Astrocyte (in vitro differentiated cells and primary cell): ENCODE data around the gene SLC25A15. TPM values are rescaled to one million over a fixed set of nuclear protein-coding genes. Genes with fewer than 3 reads are reported as not detected.

Experiments
- DNase-seq: peaks from one replicate; pipeline ENCODE4 v3.0.0-alpha.2; 2010; ENCODE audit warnings: low read depth
- FAIRE-seq: peaks from 2 replicates; lab custom pipeline; 2011; peaks lifted over from hg19 to GRCh38; lab: Jason Lieb, UNC
- H2AFZ ChIP-seq: 2 replicates; pipeline ENCODE4 v1.6.0; 2012; ENCODE audit warnings: low read depth, low read length, inconsistent platforms
- H3K27ac ChIP-seq: 2 replicates; pipeline ENCODE4 v1.5.1; 2011; ENCODE audit warnings: low read depth, low read length, inconsistent platforms
- H3K27me3 ChIP-seq: 2 replicates; pipeline ENCODE4 v1.6.0; 2011; ENCODE audit warnings: low read length, inconsistent platforms; ENCODE audit not compliant: insufficient read depth
- H3K36me3 ChIP-seq: 2 replicates; pipeline ENCODE4 v1.5.1; 2011; ENCODE audit warnings: low read length, inconsistent platforms; ENCODE audit not compliant: insufficient read depth
- H3K4me1 ChIP-seq: 2 replicates; pipeline ENCODE4 v1.5.1; 2011; ENCODE audit warnings: low read length, inconsistent platforms; ENCODE audit not compliant: insufficient read depth
- H3K4me2 ChIP-seq: 2 replicates; pipeline ENCODE4 v1.6.0; 2012; ENCODE audit warnings: low read length, inconsistent platforms
- H3K4me3 ChIP-seq: 2 replicates; pipeline ENCODE4 v1.5.1; 2011; ENCODE audit warnings: low read depth, mild to moderate bottlenecking, low read length, inconsistent platforms; ENCODE audit not compliant: insufficient read depth
- H3K79me2 ChIP-seq: 2 replicates; pipeline ENCODE4 v1.6.0; 2012; ENCODE audit warnings: mild to moderate bottlenecking, low read length, inconsistent platforms; ENCODE audit not compliant: insufficient read depth
- H3K9ac ChIP-seq: 2 replicates; pipeline ENCODE4 v1.6.0; 2012; ENCODE audit warnings: mild to moderate bottlenecking, low read length, inconsistent platforms
- H3K9me3 ChIP-seq: 2 replicates; pipeline ENCODE4 v1.5.1; 2012; ENCODE audit warnings: low read depth, mild to moderate bottlenecking, low read length, inconsistent platforms; ENCODE audit not compliant: insufficient read depth
- H4K20me1 ChIP-seq: 2 replicates; pipeline ENCODE4 v1.6.0; 2012; ENCODE audit warnings: low read length, inconsistent platforms; ENCODE audit not compliant: insufficient read depth
- H3K27ac Mint-ChIP-seq: one replicate; pipeline ENCODE4 v1.8.0; 2021; ENCODE audit warnings: mild to moderate bottlenecking, mixed read lengths; ENCODE audit not compliant: unreplicated experiment
- H3K27me3 Mint-ChIP-seq: one replicate; pipeline ENCODE4 v1.8.0; 2021; ENCODE audit warnings: low read depth, mixed read lengths; ENCODE audit not compliant: unreplicated experiment
- H3K36me3 Mint-ChIP-seq: one replicate; pipeline ENCODE4 v1.8.0; 2021; ENCODE audit warnings: low read depth, mixed read lengths; ENCODE audit not compliant: unreplicated experiment
- H3K4me1 Mint-ChIP-seq: one replicate; pipeline ENCODE4 v1.8.0; 2021; ENCODE audit warnings: low read depth, mixed read lengths; ENCODE audit not compliant: unreplicated experiment
- H3K4me3 Mint-ChIP-seq: one replicate; pipeline ENCODE4 v1.8.0; 2021; ENCODE audit warnings: mild to moderate bottlenecking, moderate library complexity, mixed read lengths; ENCODE audit not compliant: unreplicated experiment
- H3K9me3 Mint-ChIP-seq: one replicate; pipeline ENCODE4 v1.8.0; 2021; ENCODE audit warnings: mild to moderate bottlenecking, mixed read lengths; ENCODE audit not compliant: unreplicated experiment
- EZH2 ChIP-seq: IDR thresholded peaks from 2 replicates; pipeline ENCODE4 v1.6.1; 2012; ENCODE audit warnings: mild to moderate bottlenecking, low read length, inconsistent platforms; ENCODE audit not compliant: insufficient read depth
- total RNA-seq: library from RNA; stranded (reverse); gene quantifications from 2 replicates; pipeline ENCODE4 v1.2.1, GENCODE V29; 2021
- TF ChIP-seq, protein P1 (sequence below): IDR thresholded peaks from 2 replicates; pipeline ENCODE4 v1.5.1; 2011; ENCODE audit warnings: low read depth, mild to moderate bottlenecking, inconsistent platforms, low read length, moderate library complexity; ENCODE audit not compliant: insufficient read depth

Gene SLC25A15
- total RNA-seq, 1 donor from 2014 or later: 11.7 TPM

DNA sequence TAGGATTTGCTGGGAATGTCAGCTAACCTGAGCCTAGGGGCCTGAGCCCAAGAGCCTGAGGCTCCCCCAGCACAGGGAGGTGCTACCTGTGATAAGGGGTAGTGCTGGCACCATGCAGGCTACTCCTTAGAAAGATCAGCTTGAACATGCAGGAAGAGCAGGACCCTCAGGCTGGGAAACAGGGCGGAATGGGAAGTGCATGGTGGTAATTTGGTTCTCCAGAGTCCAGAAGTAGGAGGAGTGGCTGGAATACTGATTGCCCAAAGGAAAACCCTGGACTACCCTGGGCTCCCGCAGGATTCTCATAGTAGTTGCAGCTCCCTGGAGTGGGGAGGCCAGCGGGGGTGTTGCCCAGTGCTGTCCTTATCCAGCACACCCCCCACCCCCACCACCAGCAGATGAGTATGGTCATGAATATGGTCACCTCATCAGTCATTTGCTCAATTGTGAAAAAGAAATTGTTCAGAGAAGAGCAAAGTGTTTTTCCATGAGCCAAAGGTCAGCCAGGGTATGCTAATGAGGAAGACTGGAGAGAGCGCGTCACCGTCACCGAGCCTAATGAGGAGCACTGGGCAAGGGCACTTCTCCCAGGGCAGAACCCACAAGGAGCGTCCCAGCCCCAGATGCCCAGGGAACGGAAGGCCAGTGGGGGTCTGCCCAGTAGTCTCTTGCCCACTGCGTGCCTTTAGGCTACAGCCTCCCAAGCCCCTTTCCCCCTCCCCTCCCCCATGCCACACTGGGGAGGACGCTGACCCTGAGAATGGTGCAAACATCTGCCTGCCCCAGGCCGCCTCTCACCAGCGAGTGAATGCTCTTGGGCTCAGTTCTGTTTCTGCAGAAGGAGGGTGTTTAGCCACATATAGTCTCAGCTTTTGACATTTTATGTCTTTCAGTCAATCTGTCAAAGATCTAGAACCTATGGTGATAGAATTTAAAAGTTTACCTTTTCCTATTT is 5.3 kb downstream of the SLC25A15 start:
- no peaks in the 10 kb centered on the region for H3K9me3 ChIP-seq

DNA sequence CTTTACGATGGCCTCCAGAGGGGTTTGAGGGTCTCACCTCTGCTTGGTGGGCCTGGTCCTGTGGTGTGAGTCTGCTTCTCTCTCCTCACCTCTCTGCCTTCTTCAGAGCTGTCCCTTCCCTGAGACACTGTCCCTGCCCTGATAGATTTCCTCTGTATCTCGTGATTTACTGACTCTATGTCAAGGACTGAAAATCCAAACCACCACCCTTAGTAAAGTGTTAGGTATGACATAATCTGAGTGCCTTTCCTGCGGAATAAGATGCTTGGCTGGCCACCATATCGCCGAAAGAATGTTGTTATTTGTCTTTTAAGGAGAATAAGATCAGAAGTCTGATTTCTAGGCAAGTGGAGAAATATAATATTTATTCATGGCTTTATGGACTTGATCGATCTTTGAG is 7.2 kb downstream of the SLC25A15 start:
- H4K20me1 ChIP-seq: no peaks in the 10 kb centered on the region
- H3K27me3 ChIP-seq: no peaks in the 10 kb centered on the region
- Mint-ChIP-seq H3K4me3 (no peak overlapping the region), H3K27me3 (no peaks in the 10 kb centered on the region), H3K4me1 (no peaks in the 10 kb centered on the region), H3K36me3 (peaks cover 19% of the 10 kb centered on the region), H3K27ac (no peak overlapping the region), H3K9me3 (no peaks in the 10 kb centered on the region)
- TF ChIP-seq, protein P1, sequence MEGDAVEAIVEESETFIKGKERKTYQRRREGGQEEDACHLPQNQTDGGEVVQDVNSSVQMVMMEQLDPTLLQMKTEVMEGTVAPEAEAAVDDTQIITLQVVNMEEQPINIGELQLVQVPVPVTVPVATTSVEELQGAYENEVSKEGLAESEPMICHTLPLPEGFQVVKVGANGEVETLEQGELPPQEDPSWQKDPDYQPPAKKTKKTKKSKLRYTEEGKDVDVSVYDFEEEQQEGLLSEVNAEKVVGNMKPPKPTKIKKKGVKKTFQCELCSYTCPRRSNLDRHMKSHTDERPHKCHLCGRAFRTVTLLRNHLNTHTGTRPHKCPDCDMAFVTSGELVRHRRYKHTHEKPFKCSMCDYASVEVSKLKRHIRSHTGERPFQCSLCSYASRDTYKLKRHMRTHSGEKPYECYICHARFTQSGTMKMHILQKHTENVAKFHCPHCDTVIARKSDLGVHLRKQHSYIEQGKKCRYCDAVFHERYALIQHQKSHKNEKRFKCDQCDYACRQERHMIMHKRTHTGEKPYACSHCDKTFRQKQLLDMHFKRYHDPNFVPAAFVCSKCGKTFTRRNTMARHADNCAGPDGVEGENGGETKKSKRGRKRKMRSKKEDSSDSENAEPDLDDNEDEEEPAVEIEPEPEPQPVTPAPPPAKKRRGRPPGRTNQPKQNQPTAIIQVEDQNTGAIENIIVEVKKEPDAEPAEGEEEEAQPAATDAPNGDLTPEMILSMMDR: no peak
- TF ChIP-seq EZH2: no peak
- H2AFZ ChIP-seq: no peak overlapping the region
- peaks cover 17% of the 10 kb centered on the region for H3K36me3 ChIP-seq
- no peak overlapping the region for H3K4me3 ChIP-seq
- H3K9ac ChIP-seq: no peak overlapping the region
- H3K27ac ChIP-seq: no peak overlapping the region
- FAIRE-seq (no peak), DNase-seq (no peak)
- H3K79me2 ChIP-seq: peaks cover 2% of the 10 kb centered on the region
- H3K4me1 ChIP-seq: no peaks in the 10 kb centered on the region
- no peak overlapping the region for H3K4me2 ChIP-seq
- no peaks in the 10 kb centered on the region for H3K9me3 ChIP-seq

More for the DNA sequence above, 5.3 kb downstream of the SLC25A15 start:
- no peak for DNase-seq
- Histone ChIP-seq H2AFZ (no peak overlapping the region), H3K79me2 (peaks cover 5% of the 10 kb centered on the region), H3K27ac (no peak overlapping the region), H3K4me3 (no peak overlapping the region), H3K9ac (no peak overlapping the region), H3K4me2 (no peak overlapping the region), H4K20me1 (no peaks in the 10 kb centered on the region), H3K36me3 (peaks cover 11% of the 10 kb centered on the region), H3K27me3 (no peaks in the 10 kb centered on the region), H3K4me1 (peaks cover 4% of the 10 kb centered on the region)
- Mint-ChIP-seq H3K9me3 (no peaks in the 10 kb centered on the region), H3K4me3 (no peak overlapping the region), H3K36me3 (peaks cover 17% of the 10 kb centered on the region), H3K27me3 (no peaks in the 10 kb centered on the region), H3K4me1 (no peaks in the 10 kb centered on the region), H3K27ac (no peak overlapping the region)
- FAIRE-seq: no peak
- TF ChIP-seq, protein P1: no peak
- no peak for TF ChIP-seq EZH2

DNA sequence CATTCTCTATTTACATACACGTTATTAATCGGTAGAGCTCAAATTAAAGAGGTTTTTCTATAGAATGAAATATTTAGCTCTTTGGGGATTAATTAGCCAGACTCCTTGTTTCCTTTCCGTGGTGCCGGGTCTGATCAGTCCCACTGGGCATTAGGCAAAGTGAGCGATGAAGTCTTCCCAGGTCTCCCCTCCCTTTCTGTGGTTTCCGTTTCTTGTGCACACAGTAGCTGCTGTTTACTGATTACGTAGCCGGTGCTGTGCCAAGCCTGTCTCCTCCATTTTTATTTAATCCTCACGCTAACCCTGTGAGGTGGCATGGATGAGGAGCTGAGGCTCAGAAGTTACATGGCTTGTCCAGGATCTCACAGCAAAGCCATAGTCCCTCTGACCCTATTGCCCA is 9.0 kb downstream of the SLC25A15 start:
- peaks cover 24% of the 10 kb centered on the region for H3K36me3 ChIP-seq
- Mint-ChIP-seq H3K4me1 (no peaks in the 10 kb centered on the region), H3K9me3 (no peaks in the 10 kb centered on the region), H3K27ac (no peak overlapping the region), H3K27me3 (no peaks in the 10 kb centered on the region), H3K4me3 (no peak overlapping the region), H3K36me3 (peaks cover 25% of the 10 kb centered on the region)
- H3K27ac ChIP-seq: no peak overlapping the region
- H3K79me2 ChIP-seq: no peaks in the 10 kb centered on the region
- no peaks in the 10 kb centered on the region for H3K4me1 ChIP-seq
- FAIRE-seq (no peak), DNase-seq (no peak)
- H3K27me3 ChIP-seq: no peaks in the 10 kb centered on the region
- H3K9ac ChIP-seq: no peak overlapping the region
- no peak overlapping the region for H2AFZ ChIP-seq
- no peaks in the 10 kb centered on the region for H4K20me1 ChIP-seq
- no peak overlapping the region for H3K4me2 ChIP-seq
- H3K4me3 ChIP-seq: no peak overlapping the region
- H3K9me3 ChIP-seq: no peaks in the 10 kb centered on the region
- TF ChIP-seq, protein P1: no peak
- TF ChIP-seq EZH2: no peak
